OCI-LY1 (cell line): ENCODE measurements around the gene ASF1A.

Experiments used
- CTCF ChIP-seq: fragments of 200-600 bp; sonication (generic), shearing (Covaris generic); IDR thresholded peaks from 2 replicates; pipeline ENCODE4 v1.5.1; 2017; ENCODE audit warnings: mild to moderate bottlenecking, antibody characterized with exemption, low read length, moderate library complexity, mixed read lengths
- EZH2 ChIP-seq: fragments of 200-600 bp; sonication (generic), shearing (Covaris generic); IDR thresholded peaks from 2 replicates; pipeline ENCODE4 v1.8.0; 2017; ENCODE audit warnings: borderline replicate concordance, mixed run types, mild to moderate bottlenecking, antibody characterized with exemption, low read length, moderate library complexity, mixed read lengths

GRCh38 chr6:118903691-118904090 is 9.7 kb downstream of the ASF1A start:
- no peak for TF ChIP-seq CTCF
- no peak for TF ChIP-seq EZH2
